ENCODE data around the gene CEP250.

DNA sequence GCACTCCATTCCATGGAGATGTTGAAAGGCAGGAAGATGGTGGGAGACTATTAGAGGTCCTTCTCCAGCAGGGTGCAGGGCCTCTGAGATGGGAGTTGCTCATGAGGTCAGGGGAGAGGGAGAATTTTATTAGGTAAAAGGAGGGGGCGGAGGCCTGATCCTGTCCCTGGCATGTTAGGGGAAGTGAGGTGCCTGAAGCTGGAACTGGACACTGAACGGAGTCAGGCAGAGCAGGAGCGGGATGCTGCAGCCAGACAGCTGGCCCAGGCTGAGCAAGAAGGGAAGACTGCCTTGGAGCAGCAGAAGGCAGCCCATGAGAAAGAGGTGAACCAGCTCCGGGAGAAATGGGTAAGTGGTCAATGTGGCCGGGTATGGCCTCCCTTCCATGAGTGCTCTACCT, 24.4 kb downstream of the CEP250 start:
- TF ChIP-seq POLR2AphosphoS5 (IDR thresholded peaks at IDR 0.05; ENCODE audit: low read depth, low read length): no peak
- no peak for TF ChIP-seq POLR2A (IDR thresholded peaks at IDR 0.05; ENCODE audit: low read depth, low read length)
- TF ChIP-seq TAF1 (IDR thresholded peaks at IDR 0.05; ENCODE audit: low read depth, low read length): no peak

Measured in GM12891 (cell line).